ENCODE results near the gene CNNM3.

DNA sequence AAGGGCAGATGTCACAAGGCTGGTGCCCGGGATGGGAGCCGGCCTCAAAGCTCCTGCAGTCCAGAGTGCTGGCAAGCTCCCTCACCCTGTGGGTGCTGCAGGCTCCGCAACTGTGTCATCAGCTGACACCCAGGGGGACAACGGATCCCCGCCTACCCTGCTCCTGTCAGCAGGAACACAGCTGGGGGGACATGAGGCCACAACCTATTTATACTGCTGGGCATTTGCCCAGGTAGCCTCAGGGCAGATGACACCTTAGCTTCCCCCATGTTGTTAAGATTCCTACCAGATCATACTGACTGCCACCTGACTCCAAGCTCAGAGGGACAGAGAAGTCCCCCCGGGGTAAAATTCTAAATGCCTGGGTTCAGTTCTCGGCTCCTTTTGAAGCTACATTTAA is 26.5 kb downstream of the CNNM3 start:
- TF ChIP-seq, protein P1, sequence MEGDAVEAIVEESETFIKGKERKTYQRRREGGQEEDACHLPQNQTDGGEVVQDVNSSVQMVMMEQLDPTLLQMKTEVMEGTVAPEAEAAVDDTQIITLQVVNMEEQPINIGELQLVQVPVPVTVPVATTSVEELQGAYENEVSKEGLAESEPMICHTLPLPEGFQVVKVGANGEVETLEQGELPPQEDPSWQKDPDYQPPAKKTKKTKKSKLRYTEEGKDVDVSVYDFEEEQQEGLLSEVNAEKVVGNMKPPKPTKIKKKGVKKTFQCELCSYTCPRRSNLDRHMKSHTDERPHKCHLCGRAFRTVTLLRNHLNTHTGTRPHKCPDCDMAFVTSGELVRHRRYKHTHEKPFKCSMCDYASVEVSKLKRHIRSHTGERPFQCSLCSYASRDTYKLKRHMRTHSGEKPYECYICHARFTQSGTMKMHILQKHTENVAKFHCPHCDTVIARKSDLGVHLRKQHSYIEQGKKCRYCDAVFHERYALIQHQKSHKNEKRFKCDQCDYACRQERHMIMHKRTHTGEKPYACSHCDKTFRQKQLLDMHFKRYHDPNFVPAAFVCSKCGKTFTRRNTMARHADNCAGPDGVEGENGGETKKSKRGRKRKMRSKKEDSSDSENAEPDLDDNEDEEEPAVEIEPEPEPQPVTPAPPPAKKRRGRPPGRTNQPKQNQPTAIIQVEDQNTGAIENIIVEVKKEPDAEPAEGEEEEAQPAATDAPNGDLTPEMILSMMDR (IDR thresholded peaks at IDR 0.05; ENCODE audit: insufficient read depth, low read length, poor library complexity, severe bottlenecking) = no peak
- no peak for TF ChIP-seq EZH2phosphoT487 (conservative IDR thresholded peaks at IDR 0.05; ENCODE audit: low read length)
